Neural progenitor cell (in vitro differentiated cells): ENCODE measurements around the gene KDM2B.

Source experiments
- CTCF ChIP-seq: fragments of 200-600 bp; sonication (generic); IDR thresholded peaks from 2 replicates; pipeline ENCODE4 v1.5.1; 2017; ENCODE audit warnings: antibody characterized with exemption, mild to moderate bottlenecking
- EZH2 ChIP-seq: fragments of 200-600 bp; sonication (generic); IDR thresholded peaks from 2 replicates; pipeline ENCODE4 v1.6.1; 2017; ENCODE audit warnings: antibody characterized with exemption, mild to moderate bottlenecking, moderate library complexity

GRCh38 chr12:121420109-121420508 lies 160.7 kb downstream of the KDM2B start:
- TF ChIP-seq CTCF (no peak), EZH2 (no peak)
